HT-29 (cell line): Measurements from ENCODE around the gene KCNRG. TPM values are rescaled to one million over a fixed set of nuclear protein-coding genes. Genes with fewer than 3 reads are reported as not detected.

ENCODE experiments used
- small RNA-seq: library from RNA; depleted of rRNA; stranded (forward); fragments of <200 nt; gene quantifications from one replicate; pipeline ENCODE3, GENCODE V24; 2014
- total RNA-seq: library from RNA; depleted of rRNA; stranded (reverse); fragments of >200 nt; shearing (Covaris generic); gene quantifications from 2 replicates; pipeline ENCODE4 v1.2.3, GENCODE V29; 2014; rRNA removed

Gene KCNRG
- total RNA-seq, 1 experiment from 2014 or later, result not detected

Small RNA genes lying within 50 kb of the gene (small RNA-seq; reads per million reads assigned to genes)
- gene MIR16-1 (1.5 reads per million, percentile 55 among the genes with 10 or more reads in this experiment), gene MIR3613 (not detected), gene RF02105 (not detected), gene RF02106 (not detected), gene RF02107 (not detected), gene RF02108 (not detected)

Other genes starting within 250 kb of the KCNRG start
- 14.5 and 15.5 TPM in 2 replicates for gene KPNA3, start 222.8 kb upstream of the KCNRG start, total RNA-seq
- gene SPRYD7, start 79.1 kb upstream of the KCNRG start, total RNA-seq, result 4.4 and 4.6 TPM in 2 replicates
- gene TRIM13, start 18.4 kb upstream of the KCNRG start, total RNA-seq, result 6.6 and 8.0 TPM in 2 replicates